HG02610 (cell line): Measurements from ENCODE around the gene SPRYD4.

Experiments used
- ATAC-seq: cut with Tn5 transposase; IDR thresholded peaks from one replicate; pipeline ENCODE4 v1.9.1; 2021; ENCODE audit warnings: mild to moderate bottlenecking, moderate library complexity; ENCODE audit not compliant: unreplicated experiment

SPRYD4 gene

GRCh38 chr12:56520506-56520905 is 52.1 kb downstream of the SPRYD4 start:
- ATAC-seq: no peak

GRCh38 chr12:56521209-56521589 is 52.8 kb downstream of the SPRYD4 start:
- no peak for ATAC-seq

GRCh38 chr12:56521590-56522371 is 53.4 kb downstream of the SPRYD4 start, which contains the start of gene RBMS2:
Gene RBMS2, plus strand, starts transcription at chr12:56521820. Its CDS starts 204 bp downstream, at chr12:56522024.
- no peak for ATAC-seq

GRCh38 chr12:56522411-56523193 is 54.2 kb downstream of the SPRYD4 start:
- no peak for ATAC-seq

- no peak for ATAC-seq
Observed at GRCh38 chr12:56528846-56529245, 60.5 kb downstream of the SPRYD4 start.
